ENCODE results near the gene NUCB1. TPM values are rescaled to one million over a fixed set of nuclear protein-coding genes. Genes with fewer than 3 reads are reported as not detected.

The NUCB1 gene
- polyA plus RNA-seq, 5 donors, result 137 to 239 (median 180) TPM

DNA sequence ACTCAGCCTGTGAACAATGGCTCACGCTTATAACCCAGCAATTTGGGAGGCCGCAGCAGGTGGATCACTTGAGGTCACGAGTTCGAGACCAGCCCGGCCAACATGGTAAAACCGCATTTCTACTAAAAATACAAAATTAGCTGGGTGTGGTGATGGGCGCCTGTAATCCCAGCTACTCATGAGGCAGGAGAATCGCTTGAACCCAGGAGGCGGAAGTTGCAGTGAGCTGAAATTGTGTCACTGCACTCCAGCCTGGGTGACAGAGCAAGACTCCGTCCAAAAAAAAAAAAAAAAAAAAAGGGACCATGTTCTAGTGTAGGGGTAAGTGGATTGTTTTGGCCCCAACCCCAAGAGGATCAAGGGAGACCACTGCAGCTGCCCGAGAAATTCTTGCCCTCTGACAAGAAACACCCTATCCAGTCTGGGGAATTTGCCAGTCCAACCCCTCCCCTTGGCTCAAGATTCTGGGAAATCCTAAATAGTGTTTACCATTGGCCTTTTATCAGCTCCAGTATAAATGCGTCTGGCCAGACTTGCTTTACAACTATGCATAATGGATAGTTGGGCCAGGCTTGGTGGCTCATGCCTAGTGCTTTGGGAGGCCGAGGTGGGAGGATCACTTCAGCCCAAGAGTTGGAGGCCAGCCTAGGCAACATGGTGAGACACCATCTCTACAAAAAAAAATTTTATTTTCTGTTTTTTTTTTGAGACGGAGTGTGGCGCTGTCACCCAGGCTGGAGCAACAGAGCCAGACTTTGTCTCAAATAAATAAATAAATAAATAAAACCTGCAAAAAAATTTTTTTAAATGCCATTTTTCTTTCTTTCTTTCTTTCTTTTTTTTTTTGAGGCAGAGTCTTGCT lies 28.3 kb downstream of the NUCB1 start:
- DNase-seq, result peak in 1 of 2 donors; percentile 48

DNA sequence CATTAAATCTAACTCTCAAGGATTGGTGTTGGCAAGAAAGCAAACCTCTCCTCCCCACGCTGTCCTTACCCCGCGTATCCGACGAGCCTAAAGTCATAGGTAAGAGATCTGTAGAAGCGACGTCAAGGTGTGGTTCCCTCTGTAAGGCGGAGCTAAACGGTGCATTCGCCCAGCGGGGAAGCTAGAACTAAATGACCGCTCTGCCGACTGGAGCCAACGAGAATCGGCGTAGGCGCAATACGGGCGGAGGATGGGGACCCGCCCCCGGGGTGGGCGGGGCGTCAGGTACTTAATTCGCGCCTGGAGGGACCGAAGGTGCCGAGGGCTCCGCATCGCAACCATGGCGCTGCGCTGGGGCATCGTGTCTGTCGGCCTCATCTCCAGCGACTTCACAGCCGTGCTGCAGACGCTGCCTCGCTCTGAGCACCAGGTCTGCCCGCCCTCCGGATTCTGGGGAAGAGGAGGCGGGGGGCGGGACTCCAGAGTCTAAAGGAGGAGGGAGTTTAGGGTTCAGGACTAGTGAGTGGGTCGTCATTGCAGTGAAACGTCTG lies 33.3 kb downstream of the NUCB1 start, which contains the start of gene DHDH:
DHDH (plus strand) TSS at position 318 of the 551 bp plus-strand sequence; CDS start at position 341, 23 bp downstream.
- peak; percentile 70 to 72 for DNase-seq

DNA sequence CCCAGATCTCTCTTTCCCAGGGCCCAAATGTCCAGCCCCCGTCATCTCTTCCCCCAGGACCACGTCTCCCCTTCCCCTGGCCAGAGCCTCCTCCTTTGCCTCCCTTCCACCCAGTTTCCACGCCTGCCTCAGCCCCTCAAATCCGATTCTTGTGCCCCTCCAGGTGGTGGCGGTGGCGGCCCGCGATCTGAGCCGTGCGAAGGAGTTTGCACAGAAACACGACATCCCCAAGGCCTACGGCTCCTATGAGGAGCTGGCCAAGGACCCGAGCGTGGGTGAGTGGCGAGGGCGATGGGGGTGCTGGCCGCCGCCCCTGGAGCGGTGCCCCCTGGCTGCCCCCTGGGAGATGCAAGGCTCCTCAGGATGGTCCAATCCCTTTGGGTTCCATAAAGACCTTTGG lies 34.7 kb downstream of the NUCB1 start:
- no peak for DNase-seq

DNA sequence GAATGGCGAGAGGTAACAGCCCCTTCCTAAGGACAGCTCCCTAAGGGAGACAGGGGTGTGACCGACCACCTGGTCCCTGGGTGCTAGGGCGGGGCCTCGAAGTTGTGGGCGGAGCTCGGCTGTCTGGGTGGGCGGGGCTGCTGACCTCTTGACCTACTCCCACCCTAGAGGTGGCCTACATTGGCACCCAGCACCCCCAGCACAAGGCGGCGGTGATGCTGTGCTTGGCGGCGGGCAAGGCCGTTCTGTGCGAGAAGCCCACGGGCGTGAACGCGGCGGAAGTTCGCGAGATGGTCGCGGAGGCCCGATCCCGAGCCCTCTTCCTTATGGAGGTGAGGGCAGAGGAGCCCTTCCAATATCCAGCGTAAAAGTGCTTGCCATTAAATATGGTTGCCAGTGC lies 35.8 kb downstream of the NUCB1 start:
- DNase-seq, result no peak

DNA sequence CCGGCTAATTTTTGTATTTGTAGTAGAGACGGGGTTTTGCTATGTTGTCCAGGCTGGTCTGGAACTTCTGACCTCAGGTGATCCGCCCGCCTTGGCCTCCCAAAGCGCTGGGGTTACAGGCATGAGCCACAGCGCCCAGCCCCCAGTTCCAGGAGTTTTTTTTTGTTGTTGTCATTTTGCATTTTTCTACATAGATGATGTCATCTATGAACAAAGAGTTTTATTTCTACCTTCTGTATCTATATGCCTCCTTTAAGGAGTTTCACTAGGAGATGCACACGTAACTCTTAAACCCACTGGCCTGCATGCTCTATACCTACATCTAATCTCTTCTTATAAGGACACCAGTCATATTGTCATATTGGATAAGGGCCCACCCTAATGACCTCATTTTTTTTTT lies 38.1 kb downstream of the NUCB1 start:
- no peak for DNase-seq

DNA sequence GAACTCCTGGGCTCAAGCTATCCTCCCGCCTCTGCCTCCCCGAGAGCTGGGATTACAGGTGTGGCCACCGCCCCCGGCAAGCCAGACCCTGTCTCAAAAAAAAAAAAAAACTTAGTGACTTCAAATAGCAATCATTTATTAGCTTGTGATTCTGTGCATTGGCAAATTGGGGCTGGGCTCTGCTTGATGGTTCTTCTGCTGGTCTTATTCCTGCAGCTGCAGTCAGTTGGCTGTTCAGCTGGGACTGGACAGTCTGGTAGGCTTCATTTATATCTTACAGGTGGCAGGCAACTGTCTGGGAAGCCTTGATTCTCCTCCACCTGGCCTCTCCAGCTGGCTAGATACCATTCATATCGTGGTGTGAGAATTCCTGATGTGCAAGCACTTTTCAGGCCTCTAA lies 40.8 kb downstream of the NUCB1 start:
- DNase-seq, result no peak

DNA sequence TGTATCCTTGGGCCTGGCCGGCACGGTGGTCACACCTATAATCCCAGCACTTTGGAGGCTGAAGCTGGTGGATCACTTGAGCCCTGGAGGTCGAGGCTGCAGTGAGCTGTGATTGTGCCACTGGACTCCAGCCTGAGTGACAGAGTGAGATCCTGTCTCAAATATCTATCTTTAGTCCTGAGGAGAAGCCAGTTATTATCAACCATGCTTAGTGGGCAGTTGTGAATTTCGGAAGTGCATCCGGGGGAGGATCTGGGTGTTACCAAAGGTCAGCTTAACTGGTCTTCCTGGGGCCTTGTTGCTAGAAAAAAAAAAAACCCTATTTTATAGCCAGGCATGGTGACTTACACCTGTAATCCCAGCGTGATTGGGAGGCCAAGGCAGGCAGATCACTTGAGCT lies 43.0 kb downstream of the NUCB1 start:
- DNase-seq, result no peak

GRCh38 chr19:48945415-48945814 lies 45.3 kb downstream of the NUCB1 start:
- no peak for DNase-seq

- DNase-seq, result no peak
These were observed 45.7 kb downstream of the NUCB1 start for GRCh38 chr19:48945817-48946216.

DNA sequence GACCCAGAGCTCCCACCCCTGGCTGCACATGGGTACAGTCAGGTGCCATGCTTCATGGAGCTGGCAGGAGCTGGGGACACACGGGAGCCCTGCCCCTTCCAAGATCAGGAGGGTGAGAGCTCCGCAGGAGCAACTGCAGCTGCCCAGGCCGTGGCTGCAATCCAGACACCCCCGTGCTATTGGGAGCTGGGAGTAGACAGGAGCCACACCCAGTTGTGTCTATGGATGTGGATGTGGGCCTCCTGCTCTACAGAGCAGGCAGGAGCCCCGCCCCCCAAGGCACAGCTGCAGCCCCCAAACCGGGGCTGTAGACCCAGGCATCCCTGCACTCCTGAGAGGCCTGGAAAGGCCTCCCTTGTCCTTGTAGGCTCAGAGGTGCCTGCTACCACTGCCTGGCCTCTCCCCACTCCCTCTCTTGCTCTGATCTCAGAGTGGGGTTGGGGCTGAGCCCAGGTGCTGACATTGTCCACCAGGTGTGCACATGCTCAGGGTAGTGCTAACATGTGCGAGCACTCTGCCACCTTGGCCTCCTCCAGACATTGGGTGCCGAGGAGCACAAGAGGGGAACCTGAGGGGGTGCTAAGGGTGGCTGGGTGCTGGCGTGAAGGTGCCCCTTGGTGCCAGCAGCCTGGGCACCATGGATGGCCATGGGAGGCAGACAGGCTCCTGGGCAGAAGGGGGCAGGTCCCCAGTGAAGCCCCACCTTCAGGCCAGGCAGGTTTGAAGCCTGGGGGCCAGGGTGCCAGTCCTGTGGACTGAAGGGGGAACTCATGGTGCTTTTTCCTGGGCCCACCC lies 46.5 kb downstream of the NUCB1 start:
- no peak for DNase-seq

- no peak for DNase-seq
These were observed 47.1 kb downstream of the NUCB1 start for GRCh38 chr19:48947258-48947542.

GRCh38 chr19:48950159-48950558 lies 50.0 kb downstream of the NUCB1 start:
- no peak for DNase-seq

DNA sequence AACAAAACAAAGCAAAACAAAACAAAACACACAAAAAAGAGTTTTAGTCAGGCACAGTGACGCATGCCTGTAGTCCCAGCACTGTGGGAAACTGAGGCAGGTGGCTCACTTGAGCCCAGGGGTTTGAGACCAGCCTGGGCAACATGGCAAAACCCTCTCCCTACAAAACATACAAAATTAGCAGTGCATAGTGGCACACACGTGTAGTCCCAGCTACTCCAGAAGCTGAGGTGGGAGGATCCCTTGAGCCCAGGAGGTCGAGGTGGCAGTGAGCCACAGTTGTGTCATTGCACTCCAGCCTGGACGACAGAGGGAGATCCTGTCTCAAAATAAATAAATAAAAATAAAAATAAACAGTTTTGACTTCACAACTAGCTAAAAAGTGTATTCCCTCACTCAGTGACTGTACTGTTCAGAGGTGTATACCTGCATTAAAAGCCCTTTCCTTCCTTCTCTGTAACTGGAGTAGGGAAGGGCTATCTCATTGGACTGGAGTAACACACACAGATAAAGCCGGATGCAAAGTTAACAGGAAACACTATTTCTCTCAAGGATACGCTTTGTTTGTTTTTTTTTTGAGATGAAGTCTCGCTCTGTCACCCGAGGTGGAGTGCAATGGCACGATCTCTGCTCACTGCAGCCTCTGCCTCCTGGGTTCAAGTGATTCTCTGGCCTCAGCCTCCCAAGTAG lies 50.9 kb downstream of the NUCB1 start:
- DNase-seq, result no peak

- no peak for DNase-seq
These were observed 53.0 kb downstream of the NUCB1 start for GRCh38 chr19:48953141-48953540.

DNA sequence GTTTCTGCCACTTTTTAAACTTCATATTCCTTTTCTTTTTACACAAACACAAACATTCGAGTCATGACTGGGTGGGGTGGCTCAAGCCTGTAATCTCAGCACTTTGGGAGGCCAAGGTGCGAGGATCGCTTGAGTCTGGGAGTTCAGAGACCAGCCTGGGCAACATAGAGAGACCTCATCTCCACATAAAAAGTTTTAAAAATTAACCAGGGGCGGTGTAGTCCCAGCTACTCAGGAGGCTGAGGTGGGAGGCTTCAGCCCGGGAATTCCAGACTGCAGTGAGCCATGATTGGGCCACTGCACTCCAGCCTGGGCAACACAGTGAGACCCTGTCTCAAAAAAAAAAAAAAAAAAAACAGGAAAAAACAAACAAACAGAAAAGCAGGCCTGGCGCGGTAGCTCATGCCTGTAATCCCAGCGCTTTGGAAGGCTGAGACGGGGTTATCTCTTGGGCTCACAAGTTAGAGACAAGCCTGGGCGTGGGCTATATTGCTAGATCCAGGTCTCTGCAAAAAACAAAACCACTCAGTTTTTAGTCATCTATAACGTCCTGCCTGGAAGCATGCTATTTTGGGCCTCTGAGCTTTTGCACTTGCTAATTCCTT lies 54.0 kb downstream of the NUCB1 start:
- DNase-seq, result no peak

DNA sequence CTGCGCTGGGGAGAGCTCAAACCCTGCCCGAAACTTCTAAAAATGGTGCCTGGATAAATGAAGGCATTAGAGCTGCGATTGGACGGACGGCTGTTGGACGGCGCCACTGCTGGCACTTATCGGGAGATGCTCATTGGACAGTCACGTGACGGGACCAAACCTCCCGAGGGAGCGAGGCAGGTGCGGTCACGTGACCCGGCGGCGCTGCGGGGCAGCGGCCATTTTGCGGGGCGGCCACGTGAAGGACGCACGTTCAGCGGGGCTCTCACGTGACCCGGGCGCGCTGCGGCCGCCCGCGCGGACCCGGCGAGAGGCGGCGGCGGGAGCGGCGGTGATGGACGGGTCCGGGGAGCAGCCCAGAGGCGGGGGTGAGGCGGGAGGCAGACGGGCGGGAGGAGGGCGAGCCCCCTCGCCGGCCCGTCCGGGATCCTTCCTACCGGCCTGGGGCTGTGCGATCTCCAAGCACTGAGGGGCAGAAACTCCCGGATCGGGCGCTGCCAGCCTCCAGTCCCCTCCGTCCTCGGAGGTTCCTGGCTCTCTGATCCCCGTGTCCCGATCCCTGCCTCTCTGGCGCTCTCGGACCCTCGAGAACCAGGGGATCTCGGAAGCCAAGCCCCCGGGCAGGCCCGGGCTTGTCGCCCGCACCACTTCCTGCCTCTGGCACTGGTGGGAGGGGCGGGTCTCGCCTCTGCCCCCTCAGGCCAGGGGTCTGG lies 54.6 kb downstream of the NUCB1 start, which contains the start of gene BAX:
BAX (plus strand) TSS at position 281 of the 713 bp plus-strand sequence; CDS start at position 335, 54 bp downstream.
- DNase-seq, result peak; percentile 89 to 91

DNA sequence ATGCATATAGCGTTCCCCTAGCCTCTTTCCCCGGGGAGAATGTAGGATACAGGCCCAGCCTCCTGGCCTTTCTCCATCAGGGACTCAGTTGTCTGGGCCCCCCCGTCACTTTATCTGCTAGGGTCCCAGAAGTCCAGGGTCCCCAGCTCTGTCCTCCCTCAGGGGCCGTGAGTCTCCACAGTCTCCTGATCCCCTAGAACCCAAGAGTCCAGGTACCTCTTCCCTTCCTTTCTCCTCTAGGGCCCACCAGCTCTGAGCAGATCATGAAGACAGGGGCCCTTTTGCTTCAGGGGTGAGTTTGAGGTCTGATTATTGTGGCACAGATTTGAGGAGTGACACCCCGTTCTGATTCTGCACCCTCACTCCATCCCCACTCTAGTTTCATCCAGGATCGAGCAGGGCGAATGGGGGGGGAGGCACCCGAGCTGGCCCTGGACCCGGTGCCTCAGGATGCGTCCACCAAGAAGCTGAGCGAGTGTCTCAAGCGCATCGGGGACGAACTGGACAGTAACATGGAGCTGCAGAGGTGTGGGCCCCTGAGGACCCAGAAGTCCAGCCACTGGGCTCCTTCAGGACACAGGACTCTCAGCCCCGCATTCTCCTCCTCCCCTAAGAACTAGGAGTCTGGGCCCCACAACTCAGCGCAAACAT lies 55.3 kb downstream of the NUCB1 start:
- DNase-seq, result no peak

GRCh38 chr19:48958006-48958405 lies 57.9 kb downstream of the NUCB1 start:
- no peak for DNase-seq

GRCh38 chr19:48959341-48960239 lies 59.5 kb downstream of the NUCB1 start:
- no peak for DNase-seq

All from right lung (tissue), 5 donors.